Neural cell (in vitro differentiated cells): Measurements from ENCODE around the gene SARS1. TPM values are rescaled to one million over a fixed set of nuclear protein-coding genes. Genes with fewer than 3 reads are reported as not detected.

Experiments used
- H2AFZ ChIP-seq: fragments of 200-600, 300-800 bp; sonication (generic), shearing (Covaris generic); 2 replicates; pipeline ENCODE4 v1.6.0; 2014; ENCODE audit warnings: low read depth, mild to moderate bottlenecking, antibody characterized with exemption, low read length, moderate library complexity
- H3F3A ChIP-seq: fragments of 200-600 bp; shearing (Covaris generic); 2 replicates; pipeline ENCODE4 v1.6.1; 2016; ENCODE audit warnings: mild to moderate bottlenecking, moderate library complexity, mixed read lengths, antibody characterized with exemption, low read length; ENCODE audit not compliant: insufficient read depth, poor library complexity, severe bottlenecking
- H3K27ac ChIP-seq: fragments of 200-600, 300-800 bp; sonication (generic), shearing (Covaris generic); 2 replicates; pipeline ENCODE4 v1.5.1; 2014; ENCODE audit warnings: mild to moderate bottlenecking, low read length, moderate library complexity
- H3K27me3 ChIP-seq: fragments of 300-800, 200-600 bp; sonication (generic), shearing (Covaris generic); 2 replicates; pipeline ENCODE4 v1.6.0; 2014; ENCODE audit warnings: mild to moderate bottlenecking, low read depth, low read length, moderate library complexity; ENCODE audit not compliant: insufficient read depth
- H3K36me3 ChIP-seq: fragments of 300-800, 200-600 bp; sonication (generic), shearing (Covaris generic); 2 replicates; pipeline ENCODE4 v1.5.1; 2014; ENCODE audit warnings: mild to moderate bottlenecking, antibody characterized with exemption, low read length, moderate library complexity; ENCODE audit not compliant: insufficient read depth
- H3K4me2 ChIP-seq: fragments of 300-800, 200-600 bp; sonication (generic), shearing (Covaris generic); 2 replicates; pipeline ENCODE4 v1.6.0; 2014; ENCODE audit warnings: mild to moderate bottlenecking, low read length
- H3K4me3 ChIP-seq: fragments of 300-800, 200-600 bp; sonication (generic), shearing (Covaris generic); 2 replicates; pipeline ENCODE4 v1.5.1; 2014; ENCODE audit warnings: mild to moderate bottlenecking, low read length, moderate library complexity
- H3K79me2 ChIP-seq: fragments of 200-600 bp; shearing (Covaris generic); replicated peaks from 2 replicates; pipeline ENCODE4 v1.6.0; 2014; ENCODE audit warnings: mild to moderate bottlenecking, low read length, moderate library complexity; ENCODE audit not compliant: insufficient read depth
- H3K9ac ChIP-seq: fragments of 300-800, 200-600 bp; sonication (generic), shearing (Covaris generic); 2 replicates; pipeline ENCODE4 v1.6.1; 2016; ENCODE audit warnings: mild to moderate bottlenecking, low read length, mixed read lengths
- H3K9me2 ChIP-seq: fragments of 200-600 bp; shearing (Covaris generic); 2 replicates; pipeline ENCODE4 v1.6.1; 2016; ENCODE audit warnings: mild to moderate bottlenecking, low read length, mixed read lengths; ENCODE audit not compliant: insufficient read depth
- H3K9me3 ChIP-seq: fragments of 200-600, 300-800 bp; sonication (generic), shearing (Covaris generic); 2 replicates; pipeline ENCODE4 v1.6.1; 2016; ENCODE audit warnings: mild to moderate bottlenecking, mixed run types, low read length, moderate library complexity, mixed read lengths
- H4K20me1 ChIP-seq: fragments of 200-600 bp; shearing (Covaris generic); 2 replicates; pipeline ENCODE4 v1.6.1; 2016; ENCODE audit warnings: mild to moderate bottlenecking, mixed run types; ENCODE audit not compliant: insufficient read depth
- CTCF ChIP-seq: fragments of 450-650 bp; IDR thresholded peaks from 2 replicates; pipeline ENCODE4 v1.5.1; 2014; ENCODE audit warnings: antibody characterized with exemption, mild to moderate bottlenecking, moderate library complexity; ENCODE audit not compliant: poor library complexity, severe bottlenecking
- EP300 ChIP-seq: fragments of 450-650 bp; conservative IDR thresholded peaks from 2 replicates; pipeline ENCODE4 v1.6.1; 2014; ENCODE audit warnings: antibody characterized with exemption, mild to moderate bottlenecking, moderate library complexity; ENCODE audit not compliant: poor library complexity, severe bottlenecking
- EZH2 ChIP-seq: fragments of 200-600, 300-800 bp; shearing (Covaris generic), sonication (generic); IDR thresholded peaks from 2 replicates; pipeline ENCODE4 v1.6.1; 2014; ENCODE audit warnings: antibody characterized with exemption, low read length, borderline replicate concordance, mild to moderate bottlenecking; ENCODE audit not compliant: insufficient read depth, poor library complexity, severe bottlenecking
- MXI1 ChIP-seq: fragments of 450-650 bp; conservative IDR thresholded peaks from 2 replicates; pipeline ENCODE4 v1.6.1; 2014; ENCODE audit warnings: antibody characterized with exemption, mild to moderate bottlenecking; ENCODE audit not compliant: poor library complexity, severe bottlenecking
- POLR2AphosphoS5 ChIP-seq: IDR thresholded peaks from 2 replicates; pipeline ENCODE4 v1.6.1; 2012
- RAD21 ChIP-seq: fragments of 450-650 bp; conservative IDR thresholded peaks from 2 replicates; pipeline ENCODE4 v1.6.1; 2014; ENCODE audit warnings: antibody characterized with exemption, mild to moderate bottlenecking, moderate library complexity
- REST ChIP-seq: IDR thresholded peaks from 2 replicates; pipeline ENCODE4 v1.6.1; 2012; ENCODE audit warnings: borderline replicate concordance
- SMC3 ChIP-seq: fragments of 450-650 bp; conservative IDR thresholded peaks from 2 replicates; pipeline ENCODE4 v1.6.1; 2014; ENCODE audit warnings: antibody characterized with exemption, mild to moderate bottlenecking, moderate library complexity; ENCODE audit not compliant: poor library complexity
- TAF1 ChIP-seq: IDR thresholded peaks from 2 replicates; pipeline ENCODE4 v1.6.1; 2012; ENCODE audit warnings: low read depth
- polyA plus RNA-seq: library from polyadenylated mRNA; depleted of rRNA; stranded (reverse); fragments of >200 nt; gene quantifications from 2 replicates; pipeline ENCODE4 v1.2.3, GENCODE V29; 2014

SARS1 gene
- polyA plus RNA-seq, 1 donor from 2014 or later = 281 TPM

- TF ChIP-seq TAF1 (no peak), MXI1 (no peak), EP300 (no peak), EZH2 (no peak), RAD21 (no peak), SMC3 (no peak), CTCF (no peak), REST (no peak), POLR2AphosphoS5 (no peak)
- no peaks in the 10 kb centered on the region for H3K36me3 ChIP-seq
- H3K9me2 ChIP-seq = no peaks in the 10 kb centered on the region
- no peak overlapping the region for H3K4me2 ChIP-seq
- no peaks in the 10 kb centered on the region for H3K79me2 ChIP-seq
- H3K27ac ChIP-seq = no peak overlapping the region
- H3F3A ChIP-seq = no peaks in the 10 kb centered on the region
- H3K4me3 ChIP-seq = no peak overlapping the region
- H3K9ac ChIP-seq = no peak overlapping the region
- no peaks in the 10 kb centered on the region for H3K27me3 ChIP-seq
- no peaks in the 10 kb centered on the region for H3K9me3 ChIP-seq
- H2AFZ ChIP-seq = no peak overlapping the region
- no peaks in the 10 kb centered on the region for H4K20me1 ChIP-seq
Observed at GRCh38 chr1:109185357-109185756, 28.4 kb upstream of the SARS1 start.

- no peaks in the 10 kb centered on the region for H3K36me3 ChIP-seq
- no peaks in the 10 kb centered on the region for H3K27me3 ChIP-seq
- H3K9ac ChIP-seq = no peak overlapping the region
- no peak overlapping the region for H3K4me3 ChIP-seq
- H3K4me2 ChIP-seq = no peak overlapping the region
- TF ChIP-seq POLR2AphosphoS5 (no peak), TAF1 (no peak), CTCF (no peak), EP300 (no peak), REST (no peak), EZH2 (no peak), MXI1 (no peak), RAD21 (no peak), SMC3 (no peak)
- no peaks in the 10 kb centered on the region for H3F3A ChIP-seq
- H3K9me3 ChIP-seq = no peaks in the 10 kb centered on the region
- no peak overlapping the region for H3K27ac ChIP-seq
- H3K79me2 ChIP-seq = no peaks in the 10 kb centered on the region
- no peaks in the 10 kb centered on the region for H3K9me2 ChIP-seq
- H2AFZ ChIP-seq = no peak overlapping the region
- H4K20me1 ChIP-seq = no peaks in the 10 kb centered on the region
Observed at GRCh38 chr1:109185990-109186732, 27.6 kb upstream of the SARS1 start.
